IMR-90 (cell line): Measurements from ENCODE around the gene PRAMEF9.
"Not testable (repeated sequence)": the region's sequence is repeated elsewhere in the genome, so short reads cannot be mapped to it uniquely, and the experiment has no call there.

Source experiments
- BHLHE40 ChIP-seq: fragments of 150-350 bp; IDR thresholded peaks from 2 replicates; pipeline ENCODE4 v1.6.1; 2016; ENCODE audit warnings: mild to moderate bottlenecking, low read depth, low read length
- CEBPB ChIP-seq: IDR thresholded peaks from 2 replicates; pipeline ENCODE4 v1.6.1; 2012; ENCODE audit warnings: low read depth, low read length, improper control_type of control experiment
- SMC3 ChIP-seq: fragments of 150-350 bp; IDR thresholded peaks from 2 replicates; pipeline ENCODE4 v1.6.1; 2016; ENCODE audit warnings: low read depth, mild to moderate bottlenecking, antibody characterized with exemption, low read length, moderate library complexity
- USF2 ChIP-seq: fragments of 150-350 bp; IDR thresholded peaks from 2 replicates; pipeline ENCODE4 v1.6.1; 2017; ENCODE audit warnings: mild to moderate bottlenecking, antibody characterized with exemption, low read length, low read depth
- TF ChIP-seq, protein P1 (sequence below): conservative IDR thresholded peaks from 2 replicates; pipeline ENCODE4 v1.5.1; 2012; ENCODE audit warnings: mild to moderate bottlenecking, low read depth, low read length, improper control_type of control experiment

- not testable (repeated sequence) for TF ChIP-seq CEBPB, SMC3, USF2, BHLHE40
- TF ChIP-seq, protein P1, sequence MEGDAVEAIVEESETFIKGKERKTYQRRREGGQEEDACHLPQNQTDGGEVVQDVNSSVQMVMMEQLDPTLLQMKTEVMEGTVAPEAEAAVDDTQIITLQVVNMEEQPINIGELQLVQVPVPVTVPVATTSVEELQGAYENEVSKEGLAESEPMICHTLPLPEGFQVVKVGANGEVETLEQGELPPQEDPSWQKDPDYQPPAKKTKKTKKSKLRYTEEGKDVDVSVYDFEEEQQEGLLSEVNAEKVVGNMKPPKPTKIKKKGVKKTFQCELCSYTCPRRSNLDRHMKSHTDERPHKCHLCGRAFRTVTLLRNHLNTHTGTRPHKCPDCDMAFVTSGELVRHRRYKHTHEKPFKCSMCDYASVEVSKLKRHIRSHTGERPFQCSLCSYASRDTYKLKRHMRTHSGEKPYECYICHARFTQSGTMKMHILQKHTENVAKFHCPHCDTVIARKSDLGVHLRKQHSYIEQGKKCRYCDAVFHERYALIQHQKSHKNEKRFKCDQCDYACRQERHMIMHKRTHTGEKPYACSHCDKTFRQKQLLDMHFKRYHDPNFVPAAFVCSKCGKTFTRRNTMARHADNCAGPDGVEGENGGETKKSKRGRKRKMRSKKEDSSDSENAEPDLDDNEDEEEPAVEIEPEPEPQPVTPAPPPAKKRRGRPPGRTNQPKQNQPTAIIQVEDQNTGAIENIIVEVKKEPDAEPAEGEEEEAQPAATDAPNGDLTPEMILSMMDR: not testable (repeated sequence)
Measured at GRCh38 chr1:13201309-13201708, 29.7 kb downstream of the PRAMEF9 start, which contains the start of gene PRAMEF13.
